ENCODE measurements around the gene GLI3.

- TF ChIP-seq TAF1 (IDR thresholded peaks at IDR 0.05; ENCODE audit: borderline replicate concordance, low read depth, low read length) (no peak), POLR2A (IDR thresholded peaks at IDR 0.05; ENCODE audit: low read depth, low read length) (no peak)
Observed at GRCh38 chr7:42053834-42054233, 183.2 kb downstream of the GLI3 start.

Measured in GM12892 (cell line).